ENCODE results near the gene DYNLRB1. TPM values are rescaled to one million over a fixed set of nuclear protein-coding genes. Genes with fewer than 3 reads are reported as not detected.

The DYNLRB1 gene
- total and polyA plus RNA-seq, 2 donors (not counting 1 experiment from before 2014, with no cell fraction given), result 55.3 to 120 TPM

GRCh38 chr20:34558320-34559218, 42.3 kb downstream of the DYNLRB1 start, which contains the start of gene MAP1LC3A:
Gene MAP1LC3A, plus strand, starts transcription at chr20:34558718. Its CDS starts 151 bp downstream, at chr20:34558869.
- DNase-seq (peak; percentile 98), ATAC-seq (ENCODE audit: low read depth) (peak; percentile 89)
- ChIA-PET CTCF (interaction anchor here (0.6 to 1.8 kb wide), 5 partner anchors 21 to 246 kb away, joined by 3 to 5 read pairs (median 4); partner anchors contain the start of gene DYNLRB1), POLR2A (interaction anchor here (0.5 to 0.6 kb wide), 2 partner anchors 10 to 31 kb away, joined by 3 to 4 read pairs; no protein-coding TSS in a partner anchor)
- TF ChIP-seq, protein P1, sequence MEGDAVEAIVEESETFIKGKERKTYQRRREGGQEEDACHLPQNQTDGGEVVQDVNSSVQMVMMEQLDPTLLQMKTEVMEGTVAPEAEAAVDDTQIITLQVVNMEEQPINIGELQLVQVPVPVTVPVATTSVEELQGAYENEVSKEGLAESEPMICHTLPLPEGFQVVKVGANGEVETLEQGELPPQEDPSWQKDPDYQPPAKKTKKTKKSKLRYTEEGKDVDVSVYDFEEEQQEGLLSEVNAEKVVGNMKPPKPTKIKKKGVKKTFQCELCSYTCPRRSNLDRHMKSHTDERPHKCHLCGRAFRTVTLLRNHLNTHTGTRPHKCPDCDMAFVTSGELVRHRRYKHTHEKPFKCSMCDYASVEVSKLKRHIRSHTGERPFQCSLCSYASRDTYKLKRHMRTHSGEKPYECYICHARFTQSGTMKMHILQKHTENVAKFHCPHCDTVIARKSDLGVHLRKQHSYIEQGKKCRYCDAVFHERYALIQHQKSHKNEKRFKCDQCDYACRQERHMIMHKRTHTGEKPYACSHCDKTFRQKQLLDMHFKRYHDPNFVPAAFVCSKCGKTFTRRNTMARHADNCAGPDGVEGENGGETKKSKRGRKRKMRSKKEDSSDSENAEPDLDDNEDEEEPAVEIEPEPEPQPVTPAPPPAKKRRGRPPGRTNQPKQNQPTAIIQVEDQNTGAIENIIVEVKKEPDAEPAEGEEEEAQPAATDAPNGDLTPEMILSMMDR (IDR thresholded peaks at IDR 0.05), result no peak
- TF ChIP-seq EZH2 (IDR thresholded peaks at IDR 0.05; ENCODE audit: borderline replicate concordance, insufficient read depth, low read depth, low read length, poor library complexity, severe bottlenecking), result no peak
- no peaks in the 10 kb centered on the region for H3K36me3 ChIP-seq (replicated peaks in 1 of 2; ENCODE audit: control extremely low read depth in 1 of 2, control insufficient read depth in 1 of 2, extremely low read depth in 1 of 2, insufficient read depth in 2 of 2, low read length in 1 of 2)
- H3K4me1 ChIP-seq (ENCODE audit: control insufficient read depth in 2 of 2, insufficient read depth in 2 of 2, low read length in 2 of 2), result peaks cover 8 to 14% of the 10 kb centered on the region in 2 donors
- peaks cover 13% of the 10 kb centered on the region for H3K4me1 Mint-ChIP-seq
- WGBS (ENCODE audit: insufficient coverage), result 15% methylated on average over 98 of the region's 103 CpGs
- H3K79me2 ChIP-seq (ENCODE audit: control insufficient read depth, insufficient read depth, low read length), result no peaks in the 10 kb centered on the region
- H3K9me3 Mint-ChIP-seq (ENCODE audit: insufficient read depth), result no peaks in the 10 kb centered on the region
- peak within 1 kb of the TSS; percentile 82 for H2AFZ ChIP-seq (ENCODE audit: insufficient read depth, low read depth, low read length, poor library complexity, severe bottlenecking)
- H3K9ac ChIP-seq (ENCODE audit: low read length), result peak within 1 kb of the TSS; percentile 87
- no peaks in the 10 kb centered on the region for H3K9me3 ChIP-seq (ENCODE audit: control extremely low read depth in 1 of 3, control insufficient read depth in 2 of 3, insufficient read depth in 1 of 3, low read length in 2 of 3)
- H3K4me3 ChIP-seq (ENCODE audit: control extremely low read depth in 1 of 5, extremely low read depth in 1 of 5, insufficient read depth in 1 of 5, low read depth in 2 of 5, low read length in 4 of 5), result peak within 1 kb of the TSS; percentile 50 to 94 (median 77)
- H3K4me2 ChIP-seq (replicated peaks; ENCODE audit: low read depth, low read length, poor library complexity, severe bottlenecking), result peak within 1 kb of the TSS; percentile 88
- no peaks in the 10 kb centered on the region for H3K27me3 ChIP-seq (replicated peaks in 1 of 4; ENCODE audit: control extremely low read depth in 1 of 4, control insufficient read depth in 3 of 4, insufficient read depth in 4 of 4, low read length in 3 of 4)
- peak within 1 kb of the TSS; percentile 85 for H3K4me3 Mint-ChIP-seq
- peak within 1 kb of the TSS; percentile 72 to 86 for H3K27ac ChIP-seq (ENCODE audit: low read length in 2 of 2)
- intact Hi-C loops (cut with micrococcal nuclease), result loop anchor here (1.0 to 2.0 kb wide), 5 partner anchors 42 to 314 kb away; partner anchors contain the start of genes DYNLRB1, GGT7, PIGU and TP53INP2
- H3K27me3 Mint-ChIP-seq, result no peaks in the 10 kb centered on the region
- H4K20me1 ChIP-seq (ENCODE audit: control insufficient read depth, insufficient read depth, low read length, poor library complexity, severe bottlenecking), result no peaks in the 10 kb centered on the region
- H3K27ac Mint-ChIP-seq, result peak within 1 kb of the TSS; percentile 92

Data from B cell (primary cell).